Caco-2 (cell line): ENCODE results near the gene ANKMY1. TPM values are rescaled to one million over a fixed set of nuclear protein-coding genes. Genes with fewer than 3 reads are reported as not detected.

Source experiments
- BruUV-seq: library from RNA; stranded (reverse); fragments of 400-500 nt; replicated peaks from 2 replicates; lab custom pipeline; 2021; lab: Mats Ljungman, UMichigan
- CTCF ChIA-PET: fragments of 300-600 bp; sonication (Branson Sonifier 250); formaldehyde crosslinking; loops from one replicate; lab custom pipeline; 2022; ENCODE audit warnings: antibody characterized with exemption; lab: Charles Lee
- POLR2A ChIA-PET: fragments of 300-600 bp; sonication (Branson Sonifier 250); formaldehyde crosslinking; loops from one replicate; lab custom pipeline; 2022; ENCODE audit warnings: antibody characterized with exemption; lab: Charles Lee
- DNase-seq, 2 experiments: peaks; one replicate each; pipeline versions ENCODE4 v3.0.0 to v3.0.0-alpha.2; 2020 to 2022
- H3K27me3 ChIP-seq: replicated peaks from 2 replicates; pipeline ENCODE4 v1.6.0; 2011; ENCODE audit warnings: low read length; ENCODE audit not compliant: control insufficient read depth, insufficient read depth
- H3K36me3 ChIP-seq: 2 replicates; pipeline ENCODE4 v1.5.1; 2011; ENCODE audit warnings: low read length; ENCODE audit not compliant: control insufficient read depth, insufficient read depth
- H3K4me1 ChIP-seq: fragments of 250-450 bp; sonication (Bioruptor Pico); 2 replicates; pipeline ENCODE4 v1.5.1; 2020; ENCODE audit warnings: mild to moderate bottlenecking
- H3K4me3 ChIP-seq: 2 replicates; pipeline ENCODE4 v1.5.1; 2011; ENCODE audit warnings: low read depth, mild to moderate bottlenecking, control low read depth, low read length
- H3K9me3 ChIP-seq: fragments of 250-450 bp; sonication (Bioruptor Pico); 2 replicates; pipeline ENCODE4 v1.5.1; 2020; ENCODE audit warnings: mild to moderate bottlenecking, moderate library complexity
- H3K27ac Mint-ChIP-seq: one replicate; pipeline ENCODE4 v1.8.0; 2022; ENCODE audit warnings: mixed read lengths; ENCODE audit not compliant: unreplicated experiment
- H3K27me3 Mint-ChIP-seq: one replicate; pipeline ENCODE4 v1.8.0; 2022; ENCODE audit warnings: mixed read lengths; ENCODE audit not compliant: insufficient read depth, unreplicated experiment
- H3K36me3 Mint-ChIP-seq: one replicate; pipeline ENCODE4 v1.8.0; 2022; ENCODE audit warnings: mild to moderate bottlenecking, mixed read lengths; ENCODE audit not compliant: insufficient read depth, unreplicated experiment
- H3K4me1 Mint-ChIP-seq: one replicate; pipeline ENCODE4 v1.8.0; 2022; ENCODE audit warnings: low read depth, mixed read lengths; ENCODE audit not compliant: unreplicated experiment
- H3K4me3 Mint-ChIP-seq: one replicate; pipeline ENCODE4 v1.8.0; 2022; ENCODE audit warnings: mild to moderate bottlenecking, moderate library complexity, mixed read lengths; ENCODE audit not compliant: unreplicated experiment
- H3K9me3 Mint-ChIP-seq: one replicate; pipeline ENCODE4 v1.8.0; 2022; ENCODE audit warnings: mixed read lengths; ENCODE audit not compliant: unreplicated experiment
- intact Hi-C: fragments of 100-400 bp; cut with micrococcal nuclease; formaldehyde crosslinking; loops from one replicate; pipeline ENCODE4 v1.10.0; 2022; ENCODE audit not compliant: unreplicated experiment
- total RNA-seq: library from RNA; stranded (reverse); gene quantifications from 2 replicates; pipeline ENCODE4 v1.2.3, GENCODE V29; 2022
- TF ChIP-seq, protein P1 (sequence below), 2 experiments: fragments of 200-600 bp in 1 of 2; IDR thresholded peaks; 1 replicate in 1 of 2; 2 replicates in 1 of 2; pipeline versions ENCODE4 v1.5.1 to v1.8.0; 2011 to 2022; ENCODE audit warnings: antibody characterized with exemption in 1 of 2, control low read depth in 1 of 2, inconsistent platforms in 1 of 2, low read depth in 1 of 2, low read length in 1 of 2, mild to moderate bottlenecking in 1 of 2, moderate library complexity in 1 of 2; ENCODE audit not compliant: insufficient read depth in 1 of 2, severe bottlenecking in 1 of 2, unreplicated experiment in 1 of 2

ANKMY1 gene
- total RNA-seq, 1 experiment from 2014 or later: 12.2 TPM

- H3K27me3 ChIP-seq: no peaks in the 10 kb centered on the region
- no peaks in the 10 kb centered on the region for H3K9me3 ChIP-seq
- no peaks in the 10 kb centered on the region for H3K9me3 Mint-ChIP-seq
- H3K4me1 Mint-ChIP-seq: no peaks in the 10 kb centered on the region
- H3K27me3 Mint-ChIP-seq: no peaks in the 10 kb centered on the region
- CTCF ChIA-PET: no interaction called here
- H3K27ac Mint-ChIP-seq: no peak overlapping the region
- BruUV-seq: no TSS peak
- H3K4me3 ChIP-seq: no peak overlapping the region
- intact Hi-C loops: no loop called here
- H3K4me1 ChIP-seq: no peaks in the 10 kb centered on the region
- POLR2A ChIA-PET: no interaction called here
- H3K36me3 Mint-ChIP-seq: no peaks in the 10 kb centered on the region
- H3K36me3 ChIP-seq: no peaks in the 10 kb centered on the region
- TF ChIP-seq, protein P1, sequence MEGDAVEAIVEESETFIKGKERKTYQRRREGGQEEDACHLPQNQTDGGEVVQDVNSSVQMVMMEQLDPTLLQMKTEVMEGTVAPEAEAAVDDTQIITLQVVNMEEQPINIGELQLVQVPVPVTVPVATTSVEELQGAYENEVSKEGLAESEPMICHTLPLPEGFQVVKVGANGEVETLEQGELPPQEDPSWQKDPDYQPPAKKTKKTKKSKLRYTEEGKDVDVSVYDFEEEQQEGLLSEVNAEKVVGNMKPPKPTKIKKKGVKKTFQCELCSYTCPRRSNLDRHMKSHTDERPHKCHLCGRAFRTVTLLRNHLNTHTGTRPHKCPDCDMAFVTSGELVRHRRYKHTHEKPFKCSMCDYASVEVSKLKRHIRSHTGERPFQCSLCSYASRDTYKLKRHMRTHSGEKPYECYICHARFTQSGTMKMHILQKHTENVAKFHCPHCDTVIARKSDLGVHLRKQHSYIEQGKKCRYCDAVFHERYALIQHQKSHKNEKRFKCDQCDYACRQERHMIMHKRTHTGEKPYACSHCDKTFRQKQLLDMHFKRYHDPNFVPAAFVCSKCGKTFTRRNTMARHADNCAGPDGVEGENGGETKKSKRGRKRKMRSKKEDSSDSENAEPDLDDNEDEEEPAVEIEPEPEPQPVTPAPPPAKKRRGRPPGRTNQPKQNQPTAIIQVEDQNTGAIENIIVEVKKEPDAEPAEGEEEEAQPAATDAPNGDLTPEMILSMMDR (IDR thresholded peaks at IDR 0.05; ENCODE audit: insufficient read depth in 1 of 2, low read depth in 1 of 2, low read length in 1 of 2, severe bottlenecking in 1 of 2, unreplicated experiment in 1 of 2): no peak
- DNase-seq: peak in 1 of 2 experiments; percentile 9
- H3K4me3 Mint-ChIP-seq: no peak overlapping the region
Measured at GRCh38 chr2:240510513-240511210, 47.1 kb downstream of the ANKMY1 start.

- intact Hi-C loops: no loop called here
- Histone ChIP-seq H3K4me1 (no peaks in the 10 kb centered on the region), H3K27me3 (no peaks in the 10 kb centered on the region), H3K4me3 (no peak overlapping the region), H3K9me3 (no peaks in the 10 kb centered on the region), H3K36me3 (no peaks in the 10 kb centered on the region)
- Mint-ChIP-seq H3K4me1 (no peaks in the 10 kb centered on the region), H3K27me3 (no peaks in the 10 kb centered on the region), H3K9me3 (no peaks in the 10 kb centered on the region), H3K27ac (no peak overlapping the region), H3K4me3 (no peak overlapping the region), H3K36me3 (no peaks in the 10 kb centered on the region)
- POLR2A ChIA-PET: no interaction called here
- no TSS peak for BruUV-seq
- CTCF ChIA-PET: no interaction called here
- TF ChIP-seq, protein P1 (IDR thresholded peaks at IDR 0.05; ENCODE audit: insufficient read depth in 1 of 2, low read depth in 1 of 2, low read length in 1 of 2, severe bottlenecking in 1 of 2, unreplicated experiment in 1 of 2): no peak
- DNase-seq: peak in 1 of 2 experiments; percentile 15
Measured at GRCh38 chr2:240509667-240510512, 47.9 kb downstream of the ANKMY1 start.

DNA sequence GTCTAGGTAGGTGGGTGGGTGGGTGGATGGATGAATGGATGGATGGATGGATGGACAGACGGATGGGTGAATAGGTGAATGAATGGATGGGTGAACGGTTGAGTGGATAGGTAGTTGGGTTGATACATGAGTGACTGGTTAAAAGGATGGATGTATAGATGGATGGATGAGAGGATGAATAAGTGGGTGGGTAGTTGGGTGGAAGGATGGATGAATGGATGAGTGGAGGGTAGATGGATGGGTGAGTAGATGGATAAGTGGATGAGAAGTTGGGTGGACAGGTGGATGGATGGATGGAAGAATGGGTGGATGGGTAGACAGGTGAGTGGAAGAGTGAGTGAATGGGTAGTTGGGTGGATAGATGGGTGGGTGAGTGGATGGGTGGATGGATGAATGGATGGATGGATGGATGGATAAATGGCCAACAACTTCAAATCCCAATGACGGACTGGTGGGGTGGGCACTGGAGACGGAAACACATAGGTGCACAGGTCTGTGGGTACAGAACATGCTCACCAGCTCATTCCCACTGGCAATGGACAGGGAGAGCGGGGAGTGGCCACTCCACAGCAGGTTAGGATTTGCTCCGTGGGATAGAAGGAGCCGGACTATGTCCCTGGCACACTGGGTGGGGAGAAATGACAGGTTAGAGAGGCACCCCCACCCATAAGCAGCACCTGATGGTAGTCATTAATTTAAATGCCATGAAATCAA lies 48.8 kb downstream of the ANKMY1 start:
- intact Hi-C loops: no loop called here
- BruUV-seq: no TSS peak
- peak in 1 of 2 experiments; percentile 1 for DNase-seq

More for the DNA sequence above, 48.8 kb downstream of the ANKMY1 start:
- CTCF ChIA-PET: no interaction called here
- Mint-ChIP-seq H3K4me1 (no peaks in the 10 kb centered on the region), H3K27me3 (no peaks in the 10 kb centered on the region), H3K4me3 (no peak overlapping the region), H3K27ac (no peak overlapping the region), H3K9me3 (no peaks in the 10 kb centered on the region), H3K36me3 (no peaks in the 10 kb centered on the region)
- POLR2A ChIA-PET: no interaction called here
- Histone ChIP-seq H3K4me1 (no peaks in the 10 kb centered on the region), H3K27me3 (no peaks in the 10 kb centered on the region), H3K4me3 (no peak overlapping the region), H3K36me3 (no peaks in the 10 kb centered on the region), H3K9me3 (no peaks in the 10 kb centered on the region)
- TF ChIP-seq, protein P1 (IDR thresholded peaks at IDR 0.05; ENCODE audit: insufficient read depth in 1 of 2, low read depth in 1 of 2, low read length in 1 of 2, severe bottlenecking in 1 of 2, unreplicated experiment in 1 of 2): no peak
